Upper lobe of left lung (tissue), 6 donors: ENCODE measurements around the gene ZBTB5. TPM values are rescaled to one million over a fixed set of nuclear protein-coding genes. Genes with fewer than 3 reads are reported as not detected.
A peak's percentile ranks its signal among the peaks of the same experiment; 100 is the strongest.
"Not testable (repeated sequence)": the region's sequence is repeated elsewhere in the genome, so short reads cannot be mapped to it uniquely, and the experiment has no call there.

Experiments
- ATAC-seq, 2 donors: fragments of 200-7000 bp; cut with Tn5 transposase; one replicate each; pipeline ENCODE4 v1.9.1; 2022; ENCODE audit warnings: mild to moderate bottlenecking in 2 of 2, moderate library complexity in 2 of 2; ENCODE audit not compliant: low FRiP score in 2 of 2
- DNase-seq, 2 donors: peaks; one replicate each; pipeline ENCODE4 v3.0.0-alpha.2; 2019 to 2020
- H3K27ac ChIP-seq, 4 donors: fragments of 200-600 bp; sonication (generic); one replicate each; pipeline ENCODE4 v1.5.1; 2016 to 2019
- H3K27me3 ChIP-seq, 4 donors: fragments of 200-600 bp; sonication (generic); one replicate each; pipeline ENCODE4 v1.5.1; 2017 to 2019
- H3K36me3 ChIP-seq, 4 donors: fragments of 200-600 bp; sonication (generic); one replicate each; pipeline ENCODE4 v1.5.1; 2016 to 2019
- H3K4me1 ChIP-seq, 4 donors: fragments of 200-600 bp; sonication (generic); one replicate each; pipeline ENCODE4 v1.5.1; 2018 to 2019
- H3K4me3 ChIP-seq, 4 donors: fragments of 200-600 bp; sonication (generic); one replicate each; pipeline ENCODE4 v1.5.1; 2017 to 2019; ENCODE audit warnings: mild to moderate bottlenecking in 2 of 4, moderate library complexity in 1 of 4
- H3K9me3 ChIP-seq, 4 donors: fragments of 200-600 bp; sonication (generic); one replicate each; pipeline ENCODE4 v1.5.1; 2018 to 2019
- EP300 ChIP-seq, 4 donors: sonication (generic); formaldehyde crosslinking; IDR thresholded peaks; one replicate each; pipeline ENCODE4 v1.5.1; 2017; ENCODE audit warnings: antibody characterized with exemption in 4 of 4, control low read depth in 2 of 4
- POLR2A ChIP-seq, 4 donors: fragments of 450-650 bp; IDR thresholded peaks; one replicate each; pipeline ENCODE4 v1.5.1; 2016 to 2017; ENCODE audit warnings: antibody characterized with exemption in 4 of 4, mild to moderate bottlenecking in 2 of 4
- POLR2AphosphoS5 ChIP-seq, 2 donors: sonication (generic); formaldehyde crosslinking; IDR thresholded peaks; one replicate each; pipeline ENCODE4 v1.5.1; 2017; ENCODE audit warnings: antibody characterized with exemption in 2 of 2
- WGBS, 2 donors: methylation state at CpG; one replicate each; pipeline ENCODE4 v1.1.5; 2017 to 2018; 5-methylcytosine and 5-hydroxymethylcytosine counted together
- total RNA-seq, 6 donors: library from RNA; depleted of rRNA in 4 of 6; stranded (reverse); fragments of >200 nt in 4 of 6; gene quantifications; one replicate each; pipeline versions ENCODE4 v1.1.0 to v1.2.1, GENCODE V29; 2016 to 2021
- TF ChIP-seq, protein P1 (sequence below), 6 experiments: fragments of 450-650 bp in 4 of 6; fragments of 200-600 bp in 2 of 6; sonication (generic) in 2 of 6; IDR thresholded peaks; one replicate each; pipeline ENCODE4 v1.5.1; 2016 to 2019; ENCODE audit warnings: antibody characterized with exemption in 6 of 6
- donor health status: DM: no; HTN: no; CAD: no; lungs with moderate emphysema.
- donor health status: DM: no; HTN: yes; CAD: no; lungs with severe emphysema.

Gene ZBTB5
- total RNA-seq, 6 donors from 2014 or later, result 7.9 to 15.0 (median 10.0) TPM

DNA sequence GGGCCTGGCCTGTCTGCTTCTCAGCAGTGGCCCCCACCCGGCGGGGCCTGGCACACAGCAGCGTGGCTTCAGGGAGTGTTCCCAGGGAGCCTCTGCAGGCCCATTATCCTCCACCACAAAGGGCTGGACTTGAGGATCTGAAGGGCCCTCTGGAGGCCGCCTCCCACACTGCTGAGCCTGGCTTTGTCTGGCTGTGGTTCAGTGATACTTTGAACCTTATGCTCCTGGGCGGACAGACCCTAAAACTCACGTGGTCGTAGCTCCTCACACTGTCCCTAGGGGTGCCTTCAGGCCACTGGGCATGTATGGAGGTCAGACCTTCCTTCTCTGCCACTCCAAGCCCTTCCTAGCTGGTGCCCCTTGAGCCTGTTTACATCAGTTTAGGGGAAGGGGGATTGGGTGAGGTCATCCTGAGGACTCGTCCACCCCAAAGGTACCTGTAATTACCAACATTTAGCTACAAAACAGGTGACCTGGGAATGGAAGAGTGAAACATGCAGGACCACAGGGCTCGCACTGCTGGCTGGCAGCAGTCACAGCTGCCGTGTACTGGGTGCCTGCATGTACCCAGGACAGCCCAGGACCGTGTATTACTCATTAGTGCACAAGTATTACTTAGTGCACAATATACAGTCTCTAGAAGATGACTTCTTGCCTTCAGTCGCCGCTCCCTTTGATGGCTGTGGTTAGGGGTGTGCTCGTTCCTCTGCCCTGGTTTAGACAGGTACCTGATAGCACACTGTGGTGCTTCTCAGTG is 34.2 kb downstream of the ZBTB5 start:
- Histone ChIP-seq H3K27ac (no peak overlapping the region), H3K27me3 (no peaks in the 10 kb centered on the region), H3K4me1 (peaks cover 0 to 9% (median 3%) of the 10 kb centered on the region in 4 donors), H3K9me3 (no peaks in the 10 kb centered on the region), H3K4me3 (no peak overlapping the region), H3K36me3 (peaks cover 4 to 98% (median 52%) of the 10 kb centered on the region in 4 donors)
- peak; percentile 40 to 60 for DNase-seq
- ATAC-seq, result peak in 1 of 2 donors; percentile 27
- 69 to 90% methylated on average over 6 to 14 of the region's 14 CpGs for WGBS, 2 donors
- TF ChIP-seq EP300 (IDR thresholded peaks at IDR 0.05) (no peak), POLR2AphosphoS5 (IDR thresholded peaks at IDR 0.05) (no peak), POLR2A (IDR thresholded peaks at IDR 0.05) (no peak)
- TF ChIP-seq, protein P1, sequence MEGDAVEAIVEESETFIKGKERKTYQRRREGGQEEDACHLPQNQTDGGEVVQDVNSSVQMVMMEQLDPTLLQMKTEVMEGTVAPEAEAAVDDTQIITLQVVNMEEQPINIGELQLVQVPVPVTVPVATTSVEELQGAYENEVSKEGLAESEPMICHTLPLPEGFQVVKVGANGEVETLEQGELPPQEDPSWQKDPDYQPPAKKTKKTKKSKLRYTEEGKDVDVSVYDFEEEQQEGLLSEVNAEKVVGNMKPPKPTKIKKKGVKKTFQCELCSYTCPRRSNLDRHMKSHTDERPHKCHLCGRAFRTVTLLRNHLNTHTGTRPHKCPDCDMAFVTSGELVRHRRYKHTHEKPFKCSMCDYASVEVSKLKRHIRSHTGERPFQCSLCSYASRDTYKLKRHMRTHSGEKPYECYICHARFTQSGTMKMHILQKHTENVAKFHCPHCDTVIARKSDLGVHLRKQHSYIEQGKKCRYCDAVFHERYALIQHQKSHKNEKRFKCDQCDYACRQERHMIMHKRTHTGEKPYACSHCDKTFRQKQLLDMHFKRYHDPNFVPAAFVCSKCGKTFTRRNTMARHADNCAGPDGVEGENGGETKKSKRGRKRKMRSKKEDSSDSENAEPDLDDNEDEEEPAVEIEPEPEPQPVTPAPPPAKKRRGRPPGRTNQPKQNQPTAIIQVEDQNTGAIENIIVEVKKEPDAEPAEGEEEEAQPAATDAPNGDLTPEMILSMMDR (IDR thresholded peaks at IDR 0.05), result no peak

DNA sequence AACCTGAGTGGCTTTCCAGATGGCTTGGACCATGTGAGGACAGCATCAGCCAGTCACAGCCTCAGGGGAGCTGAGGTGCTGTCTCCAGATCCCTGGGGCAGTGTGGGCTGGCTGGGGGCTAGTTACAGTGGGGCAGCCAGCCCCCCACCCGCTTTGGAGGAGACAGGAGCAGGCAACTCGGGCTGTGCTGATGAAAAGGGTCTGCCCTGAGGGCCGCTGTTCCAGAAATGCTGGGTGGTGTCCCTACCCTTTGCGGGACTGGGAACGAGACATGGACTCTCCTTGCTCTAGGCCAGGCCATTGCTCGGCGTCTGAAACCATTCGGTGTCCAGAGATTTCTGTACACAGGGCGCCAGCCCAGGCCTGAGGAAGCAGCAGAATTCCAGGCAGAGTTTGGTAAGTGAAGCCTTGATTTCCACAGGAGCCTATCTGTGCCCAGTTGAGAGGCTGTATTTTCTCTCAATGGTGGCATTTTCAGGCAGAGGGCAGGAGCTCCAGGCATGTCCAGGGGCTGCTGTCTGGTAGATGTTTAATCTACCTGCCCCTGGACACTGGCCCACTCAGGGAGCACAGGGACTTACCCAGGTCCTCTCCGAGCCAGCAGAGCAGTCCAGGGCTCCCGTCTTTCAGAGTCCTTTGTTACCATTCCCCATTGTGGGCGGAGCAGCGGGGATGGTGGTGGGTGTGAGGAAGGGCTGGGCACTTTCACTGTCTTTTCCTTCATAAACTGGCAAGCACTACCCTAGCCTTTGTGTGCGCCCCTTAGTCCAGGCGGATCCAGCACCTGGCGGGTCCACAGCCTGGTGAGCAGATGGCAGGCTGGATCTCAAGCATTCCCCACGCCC is 35.6 kb downstream of the ZBTB5 start:
- TF ChIP-seq, protein P1 (IDR thresholded peaks at IDR 0.05), result no peak
- TF ChIP-seq POLR2AphosphoS5 (IDR thresholded peaks at IDR 0.05) (no peak), EP300 (IDR thresholded peaks at IDR 0.05) (no peak), POLR2A (IDR thresholded peaks at IDR 0.05) (no peak)
- no peak overlapping the region for H3K4me3 ChIP-seq
- H3K36me3 ChIP-seq, result peaks cover 4 to 90% (median 47%) of the 10 kb centered on the region in 4 donors
- ATAC-seq (no peak), DNase-seq (no peak)
- 85 to 93% methylated on average over 8 to 17 of the region's 17 CpGs for WGBS, 2 donors
- H3K9me3 ChIP-seq, result no peaks in the 10 kb centered on the region
- peaks cover 4 to 15% (median 7%) of the 10 kb centered on the region in 4 donors for H3K4me1 ChIP-seq
- H3K27me3 ChIP-seq, result no peaks in the 10 kb centered on the region
- H3K27ac ChIP-seq, result no peak overlapping the region

DNA sequence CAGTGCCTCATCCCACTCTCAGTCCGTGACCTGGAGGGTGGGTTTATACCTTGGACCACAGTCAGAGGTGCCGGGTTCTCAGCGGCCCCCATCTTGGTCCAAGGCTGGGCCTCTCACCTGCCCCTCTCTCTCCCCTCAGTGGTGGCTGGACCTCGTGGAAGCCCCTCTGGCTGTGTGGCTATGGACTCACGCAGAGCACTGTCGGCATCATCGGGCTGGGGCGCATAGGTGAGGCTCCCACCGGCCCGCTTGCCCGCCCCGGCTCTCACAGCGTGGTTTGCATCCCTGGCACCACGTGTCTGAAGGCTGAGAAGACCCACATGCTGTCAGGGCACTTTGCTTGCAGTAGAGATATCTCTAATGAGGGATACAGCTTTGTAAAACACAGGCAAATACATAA is 36.9 kb downstream of the ZBTB5 start:
- TF ChIP-seq EP300 (IDR thresholded peaks at IDR 0.05), result no peak
- TF ChIP-seq POLR2A (IDR thresholded peaks at IDR 0.05), result no peak
- TF ChIP-seq, protein P1 (IDR thresholded peaks at IDR 0.05), result no peak
- TF ChIP-seq POLR2AphosphoS5 (IDR thresholded peaks at IDR 0.05), result no peak
- ATAC-seq (no peak), DNase-seq (peak in 1 of 2 donors; percentile 63)
- Histone ChIP-seq H3K4me1 (peaks cover 17 to 22% (median 20%) of the 10 kb centered on the region in 4 donors), H3K9me3 (no peaks in the 10 kb centered on the region), H3K27me3 (no peaks in the 10 kb centered on the region), H3K4me3 (no peak overlapping the region), H3K36me3 (peaks cover 0 to 77% (median 43%) of the 10 kb centered on the region in 4 donors), H3K27ac (no peak overlapping the region)
- WGBS, 2 donors, result 94 to 95% methylated on average over 8 to 14 of the region's 14 CpGs

DNA sequence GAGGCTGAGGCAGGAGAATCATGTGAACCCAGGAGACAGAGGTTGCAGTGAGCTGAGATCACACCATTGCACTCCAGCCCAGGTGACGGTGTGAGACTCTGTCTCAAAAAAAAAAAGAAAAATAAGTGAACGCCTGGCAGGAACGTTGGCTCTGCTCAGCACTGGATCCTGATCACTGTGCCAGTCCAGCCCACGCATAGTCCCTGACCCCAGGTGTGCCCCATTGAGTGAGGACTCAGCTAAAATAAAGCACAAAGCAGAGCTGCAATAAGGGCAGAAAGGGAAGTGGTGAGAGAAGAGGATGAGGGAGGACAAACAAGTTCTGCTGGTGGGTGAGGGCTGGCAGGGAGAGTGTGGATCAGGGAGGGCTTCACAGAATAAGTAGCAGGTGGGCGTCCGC is 38.4 kb downstream of the ZBTB5 start:
- Histone ChIP-seq H3K4me1 (peaks cover 20 to 31% (median 22%) of the 10 kb centered on the region in 4 donors), H3K27me3 (no peaks in the 10 kb centered on the region), H3K4me3 (no peak overlapping the region), H3K27ac (no peak overlapping the region), H3K9me3 (no peaks in the 10 kb centered on the region), H3K36me3 (peaks cover 0 to 64% (median 41%) of the 10 kb centered on the region in 4 donors)
- 87 to 88% methylated on average over 6 of the region's 6 CpGs for WGBS, 2 donors
- ATAC-seq (no peak), DNase-seq (no peak)
- TF ChIP-seq POLR2A (IDR thresholded peaks at IDR 0.05), result no peak
- TF ChIP-seq EP300 (IDR thresholded peaks at IDR 0.05), result no peak
- TF ChIP-seq, protein P1 (IDR thresholded peaks at IDR 0.05), result no peak
- TF ChIP-seq POLR2AphosphoS5 (IDR thresholded peaks at IDR 0.05), result no peak

DNA sequence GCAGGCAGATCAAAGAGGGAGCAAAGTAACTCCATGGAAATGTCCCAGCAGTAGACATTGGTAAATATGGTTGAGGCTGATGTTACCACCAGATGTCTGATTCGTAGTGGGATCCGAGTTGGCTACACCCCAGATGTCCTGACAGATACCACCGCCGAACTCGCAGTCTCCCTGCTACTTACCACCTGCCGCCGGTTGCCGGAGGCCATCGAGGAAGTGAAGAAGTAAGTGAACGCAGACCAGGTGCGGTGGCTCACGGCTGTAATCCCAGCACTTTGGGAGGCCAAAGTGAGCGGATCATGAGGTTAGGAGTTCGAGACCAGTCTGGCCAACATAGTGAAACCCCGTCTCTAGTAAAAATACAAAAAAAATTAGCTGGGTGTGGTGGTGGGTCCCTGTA is 38.8 kb downstream of the ZBTB5 start:
- H3K9me3 ChIP-seq, result not testable (repeated sequence)
- H3K4me1 ChIP-seq, result peaks cover 21 to 33% (median 23%) of the 10 kb centered on the region in 4 donors

More for the DNA sequence above, 38.8 kb downstream of the ZBTB5 start:
- H3K27me3 ChIP-seq, H3K4me3 ChIP-seq, DNase-seq, ATAC-seq, H3K27ac ChIP-seq: not testable (repeated sequence)
- H3K36me3 ChIP-seq, result peaks cover 0 to 60% (median 39%) of the 10 kb centered on the region in 4 donors
- 97 to 98% methylated on average over 15 of the region's 15 CpGs for WGBS, 2 donors
